Measurements from ENCODE around the gene CLDN25. TPM values are rescaled to one million over a fixed set of nuclear protein-coding genes. Genes with fewer than 3 reads are reported as not detected.

CLDN25 gene
- total and polyA plus RNA-seq, 2 of the 13 experiments (the other 11 are each of a cell fraction or from before 2014, with no cell fraction given) = not detected

- TF ChIP-seq GPBP1L1 (CRISPR knock-in tag; IDR thresholded peaks at IDR 0.05) = no peak
- TF ChIP-seq ZNF143 (CRISPR knock-in tag; IDR thresholded peaks at IDR 0.05) = peak; percentile 100
- TF ChIP-seq RBM39 (IDR thresholded peaks at IDR 0.05; ENCODE audit: low read depth, low read length, poor library complexity, severe bottlenecking) = peak; percentile 40
- TF ChIP-seq ZNF644 (CRISPR knock-in tag; IDR thresholded peaks at IDR 0.05; ENCODE audit: low read depth) = no peak
- TF ChIP-seq IRF2 (CRISPR knock-in tag; IDR thresholded peaks at IDR 0.05) = peak; percentile 89
- peak; percentile 83 for TF ChIP-seq KMT2A (CRISPR knock-in tag; IDR thresholded peaks at IDR 0.05)
- peak; percentile 85 for TF ChIP-seq ZNF501 (CRISPR knock-in tag; IDR thresholded peaks at IDR 0.05)
- TF ChIP-seq REXO4 (CRISPR knock-in tag; IDR thresholded peaks at IDR 0.05; ENCODE audit: borderline replicate concordance) = no peak
- TF ChIP-seq ZNF570 (CRISPR knock-in tag; IDR thresholded peaks at IDR 0.05; ENCODE audit: borderline replicate concordance) = no peak
- TF ChIP-seq, protein P1, sequence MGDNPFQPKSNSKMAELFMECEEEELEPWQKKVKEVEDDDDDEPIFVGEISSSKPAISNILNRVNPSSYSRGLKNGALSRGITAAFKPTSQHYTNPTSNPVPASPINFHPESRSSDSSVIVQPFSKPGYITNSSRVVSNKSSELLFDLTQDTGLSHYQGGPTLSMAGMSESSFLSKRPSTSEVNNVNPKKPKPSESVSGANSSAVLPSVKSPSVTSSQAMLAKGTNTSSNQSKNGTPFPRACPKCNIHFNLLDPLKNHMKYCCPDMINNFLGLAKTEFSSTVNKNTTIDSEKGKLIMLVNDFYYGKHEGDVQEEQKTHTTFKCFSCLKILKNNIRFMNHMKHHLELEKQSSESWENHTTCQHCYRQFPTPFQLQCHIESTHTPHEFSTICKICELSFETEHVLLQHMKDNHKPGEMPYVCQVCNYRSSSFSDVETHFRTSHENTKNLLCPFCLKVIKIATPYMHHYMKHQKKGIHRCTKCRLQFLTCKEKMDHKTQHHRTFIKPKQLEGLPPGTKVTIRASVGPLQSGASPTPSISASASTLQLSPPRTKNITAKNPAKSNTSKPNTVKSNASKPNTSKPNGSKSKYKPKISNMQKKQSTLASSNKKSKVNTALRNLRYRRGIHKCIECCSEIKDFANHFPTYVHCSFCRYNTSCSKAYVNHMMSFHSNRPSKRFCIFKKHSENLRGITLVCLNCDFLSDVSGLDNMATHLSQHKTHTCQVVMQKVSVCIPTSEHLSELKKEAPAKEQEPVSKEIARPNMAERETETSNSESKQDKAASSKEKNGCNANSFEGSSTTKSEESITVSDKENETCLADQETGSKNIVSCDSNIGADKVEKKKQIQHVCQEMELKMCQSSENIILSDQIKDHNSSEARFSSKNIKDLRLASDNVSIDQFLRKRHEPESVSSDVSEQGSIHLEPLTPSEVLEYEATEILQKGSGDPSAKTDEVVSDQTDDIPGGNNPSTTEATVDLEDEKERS (CRISPR knock-in tag; IDR thresholded peaks at IDR 0.05) = 0 out of 2 replicates have a peak, but pooled peaks have one; percentile 15
- TF ChIP-seq ZBTB8A (CRISPR knock-in tag; IDR thresholded peaks at IDR 0.05; ENCODE audit: borderline replicate concordance, low read depth) = no peak
- TF ChIP-seq, protein P2, sequence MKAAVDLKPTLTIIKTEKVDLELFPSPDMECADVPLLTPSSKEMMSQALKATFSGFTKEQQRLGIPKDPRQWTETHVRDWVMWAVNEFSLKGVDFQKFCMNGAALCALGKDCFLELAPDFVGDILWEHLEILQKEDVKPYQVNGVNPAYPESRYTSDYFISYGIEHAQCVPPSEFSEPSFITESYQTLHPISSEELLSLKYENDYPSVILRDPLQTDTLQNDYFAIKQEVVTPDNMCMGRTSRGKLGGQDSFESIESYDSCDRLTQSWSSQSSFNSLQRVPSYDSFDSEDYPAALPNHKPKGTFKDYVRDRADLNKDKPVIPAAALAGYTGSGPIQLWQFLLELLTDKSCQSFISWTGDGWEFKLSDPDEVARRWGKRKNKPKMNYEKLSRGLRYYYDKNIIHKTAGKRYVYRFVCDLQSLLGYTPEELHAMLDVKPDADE (CRISPR knock-in tag; IDR thresholded peaks at IDR 0.05) = no peak
- peak; percentile 91 for TF ChIP-seq SUZ12 (IDR thresholded peaks at IDR 0.05; ENCODE audit: low read depth, low read length)
- TF ChIP-seq ZMYM3 (CRISPR knock-in tag; IDR thresholded peaks at IDR 0.05) = no peak
- no peak for TF ChIP-seq SNRNP70 (IDR thresholded peaks at IDR 0.05; ENCODE audit: low read depth, low read length)
- no peak for TF ChIP-seq ZNF547 (CRISPR knock-in tag; IDR thresholded peaks at IDR 0.05)
- TF ChIP-seq, protein P3, sequence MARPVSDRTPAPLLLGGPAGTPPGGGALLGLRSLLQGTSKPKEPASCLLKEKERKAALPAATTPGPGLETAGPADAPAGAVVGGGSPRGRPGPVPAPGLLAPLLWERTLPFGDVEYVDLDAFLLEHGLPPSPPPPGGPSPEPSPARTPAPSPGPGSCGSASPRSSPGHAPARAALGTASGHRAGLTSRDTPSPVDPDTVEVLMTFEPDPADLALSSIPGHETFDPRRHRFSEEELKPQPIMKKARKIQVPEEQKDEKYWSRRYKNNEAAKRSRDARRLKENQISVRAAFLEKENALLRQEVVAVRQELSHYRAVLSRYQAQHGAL (CRISPR knock-in tag; IDR thresholded peaks at IDR 0.05; ENCODE audit: not compliant biosample characterization) = no peak
- TF ChIP-seq ZNF337 (CRISPR knock-in tag; IDR thresholded peaks at IDR 0.05; ENCODE audit: borderline replicate concordance, low read depth) = no peak
- TF ChIP-seq, protein P4, sequence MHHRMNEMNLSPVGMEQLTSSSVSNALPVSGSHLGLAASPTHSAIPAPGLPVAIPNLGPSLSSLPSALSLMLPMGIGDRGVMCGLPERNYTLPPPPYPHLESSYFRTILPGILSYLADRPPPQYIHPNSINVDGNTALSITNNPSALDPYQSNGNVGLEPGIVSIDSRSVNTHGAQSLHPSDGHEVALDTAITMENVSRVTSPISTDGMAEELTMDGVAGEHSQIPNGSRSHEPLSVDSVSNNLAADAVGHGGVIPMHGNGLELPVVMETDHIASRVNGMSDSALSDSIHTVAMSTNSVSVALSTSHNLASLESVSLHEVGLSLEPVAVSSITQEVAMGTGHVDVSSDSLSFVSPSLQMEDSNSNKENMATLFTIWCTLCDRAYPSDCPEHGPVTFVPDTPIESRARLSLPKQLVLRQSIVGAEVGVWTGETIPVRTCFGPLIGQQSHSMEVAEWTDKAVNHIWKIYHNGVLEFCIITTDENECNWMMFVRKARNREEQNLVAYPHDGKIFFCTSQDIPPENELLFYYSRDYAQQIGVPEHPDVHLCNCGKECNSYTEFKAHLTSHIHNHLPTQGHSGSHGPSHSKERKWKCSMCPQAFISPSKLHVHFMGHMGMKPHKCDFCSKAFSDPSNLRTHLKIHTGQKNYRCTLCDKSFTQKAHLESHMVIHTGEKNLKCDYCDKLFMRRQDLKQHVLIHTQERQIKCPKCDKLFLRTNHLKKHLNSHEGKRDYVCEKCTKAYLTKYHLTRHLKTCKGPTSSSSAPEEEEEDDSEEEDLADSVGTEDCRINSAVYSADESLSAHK (CRISPR knock-in tag; IDR thresholded peaks at IDR 0.05; ENCODE audit: borderline replicate concordance) = no peak
Observed at GRCh38 chr11:113773416-113774173, 6.0 kb upstream of the CLDN25 start, which contains the start of gene ZW10 (continued).
